SK-N-SH (cell line): ENCODE results near the gene HTT. TPM values are rescaled to one million over a fixed set of nuclear protein-coding genes. Genes with fewer than 3 reads are reported as not detected.

Experiments
- CTCF ChIA-PET: fragments of 300-600, 350-600 bp; formaldehyde crosslinking; extraction: SDS; loops from one replicate; lab custom pipeline; 2021; lab: Yijun Ruan, JAX
- POLR2A ChIA-PET: fragments of 350-600 bp; sonication (Branson Sonifier 250); formaldehyde crosslinking; extraction: SDS; loops from one replicate; lab custom pipeline; 2020; ENCODE audit warnings: antibody characterized with exemption, inconsistent platforms; lab: Yijun Ruan, JAX
- DNase-seq: peaks from one replicate; pipeline ENCODE4 v3.0.0; 2012
- H2AFZ ChIP-seq: fragments of 200-600 bp; sonication (generic); 2 replicates; pipeline ENCODE4 v1.8.1; 2016; ENCODE audit warnings: antibody characterized with exemption, mild to moderate bottlenecking, low read depth
- H3F3A ChIP-seq: fragments of 200-600 bp; sonication (generic); replicated peaks from 2 replicates; pipeline ENCODE3; 2016; ENCODE audit warnings: antibody characterized with exemption, mild to moderate bottlenecking; ENCODE audit not compliant: insufficient read depth
- H3K27ac ChIP-seq, 2 experiments: fragments of 200-500 bp in 1 of 2; fragments of 200-600 bp in 1 of 2; sonication (Bioruptor generic) in 1 of 2; sonication (generic), shearing (Covaris generic) in 1 of 2; 2 replicates each; pipeline versions ENCODE4 v1.5.1 to v1.6.1; 2014 to 2016; ENCODE audit warnings: low read depth in 2 of 2, inconsistent platforms in 1 of 2, low read length in 1 of 2, mild to moderate bottlenecking in 1 of 2, mixed read lengths in 1 of 2
- H3K27me3 ChIP-seq: fragments of 200-600 bp; sonication (generic), shearing (Covaris generic); 2 replicates; pipeline ENCODE4 v1.6.1; 2016; ENCODE audit warnings: mixed run types; ENCODE audit not compliant: insufficient read depth
- H3K36me3 ChIP-seq, 2 experiments: fragments of 200-500 bp in 1 of 2; fragments of 200-600 bp in 1 of 2; sonication (Bioruptor generic) in 1 of 2; sonication (generic) in 1 of 2; replicated peaks in 1 of 2; 2 replicates each; pipeline versions ENCODE3 to v1.5.1; 2014 to 2016; ENCODE audit warnings: low read length in 1 of 2, mild to moderate bottlenecking in 1 of 2; ENCODE audit not compliant: insufficient read depth in 2 of 2, control insufficient read depth in 1 of 2
- H3K4me1 ChIP-seq, 2 experiments: fragments of 200-500 bp in 1 of 2; fragments of 200-600 bp in 1 of 2; sonication (Bioruptor generic) in 1 of 2; sonication (generic), shearing (Covaris generic) in 1 of 2; 2 replicates each; pipeline versions ENCODE4 v1.5.1 to v1.6.1; 2014 to 2016; ENCODE audit warnings: low read depth in 1 of 2, low read length in 1 of 2, mixed run types in 1 of 2; ENCODE audit not compliant: insufficient read depth in 2 of 2, control insufficient read depth in 1 of 2
- H3K4me2 ChIP-seq: fragments of 200-600 bp; sonication (generic), shearing (Covaris generic); 2 replicates; pipeline ENCODE4 v1.6.1; 2017; ENCODE audit warnings: mixed run types
- H3K4me3 ChIP-seq, 2 experiments: fragments of 200-500 bp in 1 of 2; fragments of 200-600 bp in 1 of 2; sonication (Bioruptor generic) in 1 of 2; sonication (generic), shearing (Covaris generic) in 1 of 2; 2 replicates each; pipeline versions ENCODE4 v1.5.1 to v1.8.1; 2014 to 2016; ENCODE audit warnings: low read depth in 2 of 2, inconsistent platforms in 1 of 2, low read length in 1 of 2, mild to moderate bottlenecking in 1 of 2, mixed read lengths in 1 of 2, moderate library complexity in 1 of 2
- H3K79me2 ChIP-seq: fragments of 200-600 bp; sonication (generic); 2 replicates; pipeline ENCODE4 v1.8.1; 2017; ENCODE audit warnings: mild to moderate bottlenecking; ENCODE audit not compliant: insufficient read depth
- H3K9ac ChIP-seq: fragments of 200-600 bp; sonication (generic); 2 replicates; pipeline ENCODE4 v1.6.1; 2017; ENCODE audit warnings: mixed run types
- H3K9me2 ChIP-seq: fragments of 200-600 bp; sonication (generic); 2 replicates; pipeline ENCODE4 v1.6.1; 2017; ENCODE audit warnings: mixed run types
- H3K9me3 ChIP-seq: fragments of 200-600 bp; sonication (generic); 2 replicates; pipeline ENCODE4 v1.6.1; 2017; ENCODE audit warnings: mixed run types, mild to moderate bottlenecking, moderate library complexity
- H4K20me1 ChIP-seq: fragments of 200-600 bp; sonication (generic); 2 replicates; pipeline ENCODE4 v1.6.1; 2017; ENCODE audit warnings: mild to moderate bottlenecking, mixed run types; ENCODE audit not compliant: insufficient read depth
- CHD2 ChIP-seq: fragments of 150-350 bp; IDR thresholded peaks from 2 replicates; pipeline ENCODE4 v1.6.1; 2018; ENCODE audit warnings: low read length; ENCODE audit not compliant: partially characterized antibody
- EP300 ChIP-seq, 2 experiments: IDR thresholded peaks; 2 replicates each; pipeline versions ENCODE4 v1.4.0 to v1.6.1; 2012; ENCODE audit warnings: borderline replicate concordance in 1 of 2, low read depth in 1 of 2, low read length in 1 of 2
- FOSL2 ChIP-seq: IDR thresholded peaks from 2 replicates; pipeline ENCODE4 v1.4.0; 2012; ENCODE audit warnings: low read depth, mild to moderate bottlenecking, moderate library complexity, borderline replicate concordance
- GATA2 ChIP-seq: sonication (generic); formaldehyde crosslinking; IDR thresholded peaks from 2 replicates; pipeline ENCODE4 v1.5.0; 2020; ENCODE audit warnings: mild to moderate bottlenecking, missing genetic modification reagents
- JUND ChIP-seq: IDR thresholded peaks from 2 replicates; pipeline ENCODE4 v1.4.0; 2012
- NFIC ChIP-seq: IDR thresholded peaks from 2 replicates; pipeline ENCODE4 v1.4.0; 2012; ENCODE audit warnings: borderline replicate concordance
- NRF1 ChIP-seq: IDR thresholded peaks from 2 replicates; pipeline ENCODE4 v1.6.1; 2012; ENCODE audit warnings: low read depth, mild to moderate bottlenecking, low read length
- POLR2AphosphoS5 ChIP-seq: IDR thresholded peaks from 2 replicates; pipeline ENCODE4 v1.6.1; 2012; ENCODE audit warnings: low read depth, low read length
- RCOR1 ChIP-seq: fragments of 150-350 bp; IDR thresholded peaks from 2 replicates; pipeline ENCODE4 v1.6.1; 2017; ENCODE audit warnings: antibody characterized with exemption, low read length
- RFX5 ChIP-seq: IDR thresholded peaks from 2 replicates; pipeline ENCODE4 v1.6.1; 2012; ENCODE audit warnings: mild to moderate bottlenecking, improper control_type of control experiment, low read length
- RXRA ChIP-seq: IDR thresholded peaks from 2 replicates; pipeline ENCODE4 v1.4.0; 2012; ENCODE audit warnings: low read depth, mild to moderate bottlenecking, borderline replicate concordance
- SIN3A ChIP-seq: IDR thresholded peaks from 2 replicates; pipeline ENCODE4 v1.6.1; 2012; ENCODE audit warnings: low read depth, mild to moderate bottlenecking, low read length, moderate library complexity, borderline replicate concordance
- SMC3 ChIP-seq: IDR thresholded peaks from 2 replicates; pipeline ENCODE4 v1.6.1; 2012; ENCODE audit warnings: low read depth, low read length, improper control_type of control experiment
- TCF12 ChIP-seq: IDR thresholded peaks from 2 replicates; pipeline ENCODE4 v1.4.0; 2012
- YY1 ChIP-seq: IDR thresholded peaks from 2 replicates; pipeline ENCODE4 v1.4.0; 2012; ENCODE audit warnings: low read depth, mild to moderate bottlenecking
- WGBS: methylation state at CpG from one replicate; pipeline ENCODE4 v1.1.6; 2017; ENCODE audit warnings: low lambda C conversion rate; 5-methylcytosine and 5-hydroxymethylcytosine counted together
- polyA plus RNA-seq, 3 experiments: library from polyadenylated mRNA; depleted of rRNA; stranded (reverse); fragments of >200 nt; gene quantifications; 2 replicates each; pipeline ENCODE4 v1.2.3, GENCODE V29; 2012
- TF ChIP-seq, protein P1 (sequence below): fragments of 200-600 bp; sonication (generic); IDR thresholded peaks from 2 replicates; pipeline ENCODE4 v1.6.1; 2017; ENCODE audit warnings: antibody characterized with exemption, mild to moderate bottlenecking, moderate library complexity
- TF ChIP-seq, protein P2 (sequence below): IDR thresholded peaks from 2 replicates; pipeline ENCODE4; 2012
- TF ChIP-seq, protein P3 (sequence below): IDR thresholded peaks from 2 replicates; pipeline ENCODE4 v1.4.0; 2012; ENCODE audit warnings: low read depth
- TF ChIP-seq, protein P4 (sequence below): IDR thresholded peaks from 2 replicates; pipeline ENCODE4 v1.4.0; 2012; ENCODE audit warnings: low read depth, borderline replicate concordance
- TF ChIP-seq, protein P5 (sequence below): fragments of 150-350 bp; IDR thresholded peaks from 2 replicates; pipeline ENCODE4 v1.6.1; 2017; ENCODE audit warnings: antibody characterized with exemption, low read length, low read depth, borderline replicate concordance

Gene HTT
- polyA plus RNA-seq, 1 of the 3 experiments (the other 2 are of a cell fraction), result 11.3 TPM

DNA sequence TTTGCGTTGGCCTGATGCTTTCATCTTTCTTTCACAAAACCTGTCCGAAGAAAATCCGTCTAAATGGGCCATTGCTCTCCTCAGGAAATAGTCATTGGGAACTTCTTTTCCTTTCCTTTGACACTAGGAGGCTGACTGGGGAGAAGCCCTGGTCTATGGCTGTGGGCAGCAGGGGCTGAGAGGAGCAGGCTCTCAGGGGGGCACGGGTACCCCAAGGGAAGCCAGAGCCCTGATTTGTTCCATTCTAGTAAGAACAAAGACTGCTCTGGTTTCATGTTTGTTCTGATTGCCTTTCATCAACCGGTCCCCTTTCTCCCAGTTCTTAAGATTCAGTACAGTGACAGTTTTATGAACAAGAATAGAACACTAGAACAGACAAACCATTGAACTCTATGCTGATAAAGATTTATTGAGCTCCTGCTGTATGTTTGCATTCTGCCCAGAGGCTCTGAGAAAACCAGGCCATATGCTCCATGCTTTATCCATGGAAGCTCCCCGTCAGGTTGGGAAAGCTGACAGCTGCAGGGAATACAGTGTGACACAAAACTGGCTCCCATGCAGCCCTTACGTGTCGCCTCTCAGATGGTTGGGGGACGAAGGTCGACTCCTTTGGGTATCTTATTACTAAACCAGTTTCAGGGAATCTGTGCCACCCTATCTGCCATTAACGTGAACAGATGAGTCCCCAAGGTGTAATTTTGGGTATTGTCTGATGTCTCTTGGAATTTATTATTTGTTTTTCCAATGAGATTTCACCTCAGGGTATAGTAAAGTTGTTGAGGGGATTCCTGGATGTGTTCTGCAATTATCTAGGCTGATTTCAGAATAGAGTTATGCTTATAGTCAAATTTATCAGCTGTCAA lies 102.1 kb downstream of the HTT start:
- Histone ChIP-seq H3K4me1 (peaks cover 0 to 17% of the 10 kb centered on the region in 2 experiments; a peak in 2 of 4 replicates), H3K9ac (no peak overlapping the region), H2AFZ (no peak overlapping the region), H3K36me3 (peaks cover 37 to 69% of the 10 kb centered on the region in 2 experiments), H3K4me3 (no peak overlapping the region), H3K9me2 (no peaks in the 10 kb centered on the region), H3K27me3 (no peaks in the 10 kb centered on the region), H3K79me2 (no peaks in the 10 kb centered on the region), H3F3A (no peaks in the 10 kb centered on the region), H4K20me1 (no peaks in the 10 kb centered on the region), H3K27ac (0 out of 4 replicates have a peak overlapping the region, but pooled peaks of 1 of the 2 experiments have one; percentile 1), H3K4me2 (no peak overlapping the region), H3K9me3 (no peaks in the 10 kb centered on the region)
- WGBS, result 88% methylated on average over 10 of the region's 11 CpGs
- ChIA-PET POLR2A (no interaction called here), CTCF (interaction anchor here (1.2 kb wide), 1 partner anchor 9 kb away, joined by 3 read pairs; no protein-coding TSS in a partner anchor)
- TF ChIP-seq, protein P1, sequence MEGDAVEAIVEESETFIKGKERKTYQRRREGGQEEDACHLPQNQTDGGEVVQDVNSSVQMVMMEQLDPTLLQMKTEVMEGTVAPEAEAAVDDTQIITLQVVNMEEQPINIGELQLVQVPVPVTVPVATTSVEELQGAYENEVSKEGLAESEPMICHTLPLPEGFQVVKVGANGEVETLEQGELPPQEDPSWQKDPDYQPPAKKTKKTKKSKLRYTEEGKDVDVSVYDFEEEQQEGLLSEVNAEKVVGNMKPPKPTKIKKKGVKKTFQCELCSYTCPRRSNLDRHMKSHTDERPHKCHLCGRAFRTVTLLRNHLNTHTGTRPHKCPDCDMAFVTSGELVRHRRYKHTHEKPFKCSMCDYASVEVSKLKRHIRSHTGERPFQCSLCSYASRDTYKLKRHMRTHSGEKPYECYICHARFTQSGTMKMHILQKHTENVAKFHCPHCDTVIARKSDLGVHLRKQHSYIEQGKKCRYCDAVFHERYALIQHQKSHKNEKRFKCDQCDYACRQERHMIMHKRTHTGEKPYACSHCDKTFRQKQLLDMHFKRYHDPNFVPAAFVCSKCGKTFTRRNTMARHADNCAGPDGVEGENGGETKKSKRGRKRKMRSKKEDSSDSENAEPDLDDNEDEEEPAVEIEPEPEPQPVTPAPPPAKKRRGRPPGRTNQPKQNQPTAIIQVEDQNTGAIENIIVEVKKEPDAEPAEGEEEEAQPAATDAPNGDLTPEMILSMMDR, result no peak
- TF ChIP-seq RCOR1 (no peak), YY1 (no peak), GATA2 (CRISPR knock-in tag) (no peak), NRF1 (no peak), POLR2AphosphoS5 (no peak), JUND (no peak), NFIC (no peak), TCF12 (no peak), FOSL2 (no peak), RFX5 (no peak), RXRA (no peak), SIN3A (no peak), EP300 (IDR thresholded peaks at IDR 0.05; ENCODE audit: borderline replicate concordance in 1 of 2, low read depth in 1 of 2, low read length in 1 of 2) (no peak), SMC3 (no peak), CHD2 (no peak)
- TF ChIP-seq, protein P2, sequence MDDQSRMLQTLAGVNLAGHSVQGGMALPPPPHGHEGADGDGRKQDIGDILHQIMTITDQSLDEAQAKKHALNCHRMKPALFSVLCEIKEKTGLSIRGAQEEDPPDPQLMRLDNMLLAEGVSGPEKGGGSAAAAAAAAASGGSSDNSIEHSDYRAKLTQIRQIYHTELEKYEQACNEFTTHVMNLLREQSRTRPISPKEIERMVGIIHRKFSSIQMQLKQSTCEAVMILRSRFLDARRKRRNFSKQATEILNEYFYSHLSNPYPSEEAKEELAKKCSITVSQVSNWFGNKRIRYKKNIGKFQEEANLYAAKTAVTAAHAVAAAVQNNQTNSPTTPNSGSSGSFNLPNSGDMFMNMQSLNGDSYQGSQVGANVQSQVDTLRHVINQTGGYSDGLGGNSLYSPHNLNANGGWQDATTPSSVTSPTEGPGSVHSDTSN, result no peak
- TF ChIP-seq, protein P3, sequence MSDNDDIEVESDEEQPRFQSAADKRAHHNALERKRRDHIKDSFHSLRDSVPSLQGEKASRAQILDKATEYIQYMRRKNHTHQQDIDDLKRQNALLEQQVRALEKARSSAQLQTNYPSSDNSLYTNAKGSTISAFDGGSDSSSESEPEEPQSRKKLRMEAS, result no peak
- TF ChIP-seq, protein P4, sequence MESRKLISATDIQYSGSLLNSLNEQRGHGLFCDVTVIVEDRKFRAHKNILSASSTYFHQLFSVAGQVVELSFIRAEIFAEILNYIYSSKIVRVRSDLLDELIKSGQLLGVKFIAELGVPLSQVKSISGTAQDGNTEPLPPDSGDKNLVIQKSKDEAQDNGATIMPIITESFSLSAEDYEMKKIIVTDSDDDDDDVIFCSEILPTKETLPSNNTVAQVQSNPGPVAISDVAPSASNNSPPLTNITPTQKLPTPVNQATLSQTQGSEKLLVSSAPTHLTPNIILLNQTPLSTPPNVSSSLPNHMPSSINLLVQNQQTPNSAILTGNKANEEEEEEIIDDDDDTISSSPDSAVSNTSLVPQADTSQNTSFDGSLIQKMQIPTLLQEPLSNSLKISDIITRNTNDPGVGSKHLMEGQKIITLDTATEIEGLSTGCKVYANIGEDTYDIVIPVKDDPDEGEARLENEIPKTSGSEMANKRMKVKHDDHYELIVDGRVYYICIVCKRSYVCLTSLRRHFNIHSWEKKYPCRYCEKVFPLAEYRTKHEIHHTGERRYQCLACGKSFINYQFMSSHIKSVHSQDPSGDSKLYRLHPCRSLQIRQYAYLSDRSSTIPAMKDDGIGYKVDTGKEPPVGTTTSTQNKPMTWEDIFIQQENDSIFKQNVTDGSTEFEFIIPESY, result no peak
- TF ChIP-seq, protein P5, sequence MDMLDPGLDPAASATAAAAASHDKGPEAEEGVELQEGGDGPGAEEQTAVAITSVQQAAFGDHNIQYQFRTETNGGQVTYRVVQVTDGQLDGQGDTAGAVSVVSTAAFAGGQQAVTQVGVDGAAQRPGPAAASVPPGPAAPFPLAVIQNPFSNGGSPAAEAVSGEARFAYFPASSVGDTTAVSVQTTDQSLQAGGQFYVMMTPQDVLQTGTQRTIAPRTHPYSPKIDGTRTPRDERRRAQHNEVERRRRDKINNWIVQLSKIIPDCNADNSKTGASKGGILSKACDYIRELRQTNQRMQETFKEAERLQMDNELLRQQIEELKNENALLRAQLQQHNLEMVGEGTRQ, result no peak
- no peak for DNase-seq
